ENCODE results near the gene LDOC1.
"Not testable (repeated sequence)": the region's sequence is repeated elsewhere in the genome, so short reads cannot be mapped to it uniquely, and the experiment has no call there.

Gene LDOC1

DNA sequence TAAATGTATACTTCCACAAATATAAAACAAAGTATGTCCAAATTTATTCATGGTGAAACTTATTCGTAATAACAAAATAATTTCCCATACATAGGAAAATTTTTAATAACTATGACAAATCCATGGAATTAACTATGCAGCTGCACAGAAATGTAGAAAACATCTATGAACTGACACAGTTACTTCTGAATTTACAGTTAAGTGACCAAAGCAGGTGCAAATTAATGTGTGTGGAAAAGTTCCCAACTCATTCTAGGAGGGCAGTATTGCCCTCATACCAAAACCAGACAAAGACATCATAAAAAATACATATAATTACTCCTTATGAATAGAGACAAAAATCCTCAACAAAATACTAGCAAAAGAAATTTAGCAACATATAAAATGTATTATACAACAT lies 12.5 kb downstream of the LDOC1 start:
- WGBS, 2 experiments: no CpG with 5 or more reads among the region's 1 CpG
- H3K4me1 ChIP-seq (ENCODE audit: control insufficient read depth, insufficient read depth, low read length): no peaks in the 10 kb centered on the region
- no peaks in the 10 kb centered on the region for H3K9me3 ChIP-seq (ENCODE audit: control insufficient read depth, low read length)
- H3K27me3 ChIP-seq (ENCODE audit: control insufficient read depth, insufficient read depth, low read length, poor library complexity, severe bottlenecking): no peaks in the 10 kb centered on the region
- no peak overlapping the region for H3K27ac ChIP-seq (ENCODE audit: insufficient read depth, low read depth, low read length, poor library complexity, severe bottlenecking)
- no peak overlapping the region for H3K4me3 ChIP-seq (ENCODE audit: insufficient read depth, low read depth, low read length)
- no peaks in the 10 kb centered on the region for H3K36me3 ChIP-seq (ENCODE audit: control insufficient read depth, insufficient read depth, low read length)

DNA sequence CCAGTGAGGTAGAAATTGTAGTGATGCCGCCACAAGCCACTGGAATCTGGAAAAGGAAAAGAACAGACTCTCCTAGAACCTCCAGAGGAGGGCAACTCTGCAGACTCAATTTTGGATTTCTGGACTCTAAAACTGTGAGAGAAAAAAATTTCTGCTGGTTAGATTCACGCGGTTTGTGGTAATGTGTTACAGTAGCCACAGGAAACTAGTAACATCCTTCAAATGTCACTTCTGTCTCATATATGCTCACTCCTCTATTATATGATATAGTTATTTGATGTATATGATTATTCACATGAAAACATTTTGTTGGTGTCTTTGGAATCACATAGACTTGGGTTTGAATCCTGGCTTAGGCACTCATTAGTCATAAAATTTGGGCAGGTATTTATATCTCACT lies 18.8 kb downstream of the LDOC1 start:
- WGBS, 2 experiments: 90 to 100% methylated on average over 1 of the region's 3 CpGs
- Histone ChIP-seq H3K36me3 (ENCODE audit: control insufficient read depth, insufficient read depth, low read length) (no peaks in the 10 kb centered on the region), H3K27ac (ENCODE audit: insufficient read depth, low read depth, low read length, poor library complexity, severe bottlenecking) (no peak overlapping the region), H3K27me3 (ENCODE audit: control insufficient read depth, insufficient read depth, low read length, poor library complexity, severe bottlenecking) (no peaks in the 10 kb centered on the region), H3K4me1 (ENCODE audit: control insufficient read depth, insufficient read depth, low read length) (no peaks in the 10 kb centered on the region), H3K9me3 (ENCODE audit: control insufficient read depth, low read length) (no peaks in the 10 kb centered on the region), H3K4me3 (ENCODE audit: insufficient read depth, low read depth, low read length) (no peak overlapping the region)

DNA sequence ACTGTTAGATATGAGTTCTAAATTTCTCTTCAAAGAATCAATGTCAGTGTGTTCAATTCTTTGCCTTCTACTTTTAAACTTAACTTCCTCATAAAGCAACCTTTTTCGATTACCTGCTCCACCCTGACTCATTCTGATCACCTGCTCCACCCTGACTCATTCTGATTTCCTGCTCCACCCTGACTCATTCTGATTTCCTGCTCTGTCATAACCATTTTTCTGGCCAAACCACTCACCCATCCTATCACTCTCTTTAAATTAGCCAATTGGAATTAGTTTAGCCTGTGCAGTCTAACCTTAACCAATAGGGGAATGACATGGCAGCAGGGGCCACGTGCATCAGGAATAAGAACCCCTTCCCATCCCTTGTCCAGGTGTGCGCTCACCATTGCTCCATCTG lies 21.7 kb downstream of the LDOC1 start:
- not testable (repeated sequence) for H3K4me1 ChIP-seq (ENCODE audit: control insufficient read depth, insufficient read depth, low read length); H3K9me3 ChIP-seq (ENCODE audit: control insufficient read depth, low read length); H3K4me3 ChIP-seq (ENCODE audit: insufficient read depth, low read depth, low read length); H3K27me3 ChIP-seq (ENCODE audit: control insufficient read depth, insufficient read depth, low read length, poor library complexity, severe bottlenecking); H3K27ac ChIP-seq (ENCODE audit: insufficient read depth, low read depth, low read length, poor library complexity, severe bottlenecking); H3K36me3 ChIP-seq (ENCODE audit: control insufficient read depth, insufficient read depth, low read length)
- 83 to 97% methylated on average over 2 to 3 of the region's 3 CpGs for WGBS, 2 experiments

DNA sequence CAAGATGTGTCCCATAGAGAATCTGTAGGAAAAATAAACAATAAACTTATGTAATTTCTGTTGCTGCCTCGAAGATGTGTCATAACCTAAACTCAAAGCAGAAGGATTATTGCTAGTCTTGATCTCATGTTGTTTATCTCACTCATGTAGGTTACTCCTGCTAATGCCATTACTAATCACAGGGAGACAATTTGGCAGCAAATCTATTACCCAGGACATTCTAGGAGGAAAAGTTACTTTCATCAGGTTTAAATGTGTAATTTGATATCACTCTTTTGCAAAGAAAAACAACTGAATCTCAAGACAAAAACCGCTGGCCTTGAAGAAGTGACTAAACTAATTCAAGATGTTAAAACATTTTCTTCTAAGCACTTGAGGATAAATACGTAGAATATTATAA lies 34.0 kb downstream of the LDOC1 start:
- Histone ChIP-seq H3K27me3 (ENCODE audit: control insufficient read depth, insufficient read depth, low read length, poor library complexity, severe bottlenecking) (no peaks in the 10 kb centered on the region), H3K9me3 (ENCODE audit: control insufficient read depth, low read length) (no peaks in the 10 kb centered on the region), H3K4me3 (ENCODE audit: insufficient read depth, low read depth, low read length) (no peak overlapping the region), H3K27ac (ENCODE audit: insufficient read depth, low read depth, low read length, poor library complexity, severe bottlenecking) (no peak overlapping the region), H3K4me1 (ENCODE audit: control insufficient read depth, insufficient read depth, low read length) (no peaks in the 10 kb centered on the region), H3K36me3 (ENCODE audit: control insufficient read depth, insufficient read depth, low read length) (no peaks in the 10 kb centered on the region)
- 89% methylated on average over 1 of the region's 3 CpGs; no CpG with 5 or more reads in 1 of the 2 experiments for WGBS, 2 experiments

DNA sequence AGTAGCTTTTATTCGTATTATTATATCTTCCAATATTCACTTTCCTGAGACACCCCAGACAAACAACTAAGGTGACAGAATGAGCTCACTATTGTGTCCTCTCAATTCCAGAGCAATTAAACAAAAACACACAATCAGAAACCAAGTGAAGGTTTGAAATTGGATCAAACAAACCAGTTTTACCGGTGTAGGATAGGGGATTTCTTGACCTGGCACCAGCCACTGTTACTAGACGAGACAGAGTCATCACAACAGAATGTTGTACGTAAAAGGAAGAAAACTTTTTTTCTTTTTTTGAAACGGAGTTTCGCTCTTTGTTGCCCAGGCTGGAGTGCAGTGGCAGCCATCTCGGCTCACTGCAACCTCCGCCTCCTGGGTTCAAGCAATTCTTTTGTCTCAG lies 43.7 kb downstream of the LDOC1 start:
- H3K9me3 ChIP-seq (ENCODE audit: control insufficient read depth, low read length): no peaks in the 10 kb centered on the region
- no peaks in the 10 kb centered on the region for H3K36me3 ChIP-seq (ENCODE audit: control insufficient read depth, insufficient read depth, low read length)
- H3K27me3 ChIP-seq (ENCODE audit: control insufficient read depth, insufficient read depth, low read length, poor library complexity, severe bottlenecking): no peaks in the 10 kb centered on the region
- H3K27ac ChIP-seq (ENCODE audit: insufficient read depth, low read depth, low read length, poor library complexity, severe bottlenecking): no peak overlapping the region
- WGBS, 2 experiments: 92 to 98% methylated on average over 7 to 8 of the region's 8 CpGs
- no peak overlapping the region for H3K4me3 ChIP-seq (ENCODE audit: insufficient read depth, low read depth, low read length)
- H3K4me1 ChIP-seq (ENCODE audit: control insufficient read depth, insufficient read depth, low read length): no peaks in the 10 kb centered on the region

DNA sequence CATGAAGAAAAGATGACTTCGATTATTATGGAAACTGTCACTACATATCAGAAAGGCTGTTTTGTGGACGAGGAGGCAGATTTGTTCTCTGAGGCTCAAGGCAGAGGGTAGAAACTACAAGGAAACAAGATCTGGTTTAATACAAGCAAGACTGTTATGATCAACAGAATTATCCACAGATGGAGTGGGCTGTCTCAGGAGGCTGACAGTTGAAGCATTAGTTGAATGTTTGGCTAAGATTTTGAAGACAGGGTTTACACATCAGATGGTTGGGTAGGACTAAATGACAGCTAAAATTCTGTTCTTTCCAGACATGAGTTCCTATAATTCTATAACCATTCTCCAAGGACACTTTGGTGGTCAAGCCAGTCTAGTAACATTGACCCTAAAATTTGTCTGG lies 49.8 kb downstream of the LDOC1 start:
- Histone ChIP-seq H3K27ac (ENCODE audit: insufficient read depth, low read depth, low read length, poor library complexity, severe bottlenecking) (no peak overlapping the region), H3K27me3 (ENCODE audit: control insufficient read depth, insufficient read depth, low read length, poor library complexity, severe bottlenecking) (no peaks in the 10 kb centered on the region), H3K4me1 (ENCODE audit: control insufficient read depth, insufficient read depth, low read length) (no peaks in the 10 kb centered on the region), H3K9me3 (ENCODE audit: control insufficient read depth, low read length) (no peaks in the 10 kb centered on the region), H3K4me3 (ENCODE audit: insufficient read depth, low read depth, low read length) (no peak overlapping the region), H3K36me3 (ENCODE audit: control insufficient read depth, insufficient read depth, low read length) (no peaks in the 10 kb centered on the region)
- WGBS, 2 experiments: 86 to 88% methylated on average over 1 to 2 of the region's 2 CpGs
